ENCODE data around the gene ANKRD66.

Gene ANKRD66

DNA sequence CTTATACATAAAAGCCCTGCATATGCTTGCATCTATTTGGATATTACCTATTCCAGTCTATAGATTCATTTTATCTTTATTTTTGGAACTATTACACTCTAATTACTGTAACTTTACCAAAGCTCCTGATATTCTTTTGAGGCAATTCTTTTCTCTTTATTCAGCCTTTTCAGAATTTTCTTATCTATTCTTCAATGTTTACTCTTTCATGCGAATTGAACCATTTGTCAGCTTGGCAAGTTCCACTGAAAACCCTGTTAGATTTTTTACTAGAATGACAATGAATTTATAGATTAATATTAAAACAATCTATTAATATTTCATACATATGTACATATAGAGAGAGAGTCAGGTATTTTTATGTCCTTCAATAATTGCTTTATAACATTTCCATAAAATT lies 45.9 kb downstream of the ANKRD66 start:
- Mint-ChIP-seq H3K4me1 (ENCODE audit: low read depth) (no peaks in the 10 kb centered on the region), H3K27ac (no peak overlapping the region), H3K9me3 (no peaks in the 10 kb centered on the region), H3K27me3 (ENCODE audit: low read depth) (peaks cover 5% of the 10 kb centered on the region), H3K4me3 (no peak overlapping the region), H3K36me3 (ENCODE audit: low read depth) (no peaks in the 10 kb centered on the region)

DNA sequence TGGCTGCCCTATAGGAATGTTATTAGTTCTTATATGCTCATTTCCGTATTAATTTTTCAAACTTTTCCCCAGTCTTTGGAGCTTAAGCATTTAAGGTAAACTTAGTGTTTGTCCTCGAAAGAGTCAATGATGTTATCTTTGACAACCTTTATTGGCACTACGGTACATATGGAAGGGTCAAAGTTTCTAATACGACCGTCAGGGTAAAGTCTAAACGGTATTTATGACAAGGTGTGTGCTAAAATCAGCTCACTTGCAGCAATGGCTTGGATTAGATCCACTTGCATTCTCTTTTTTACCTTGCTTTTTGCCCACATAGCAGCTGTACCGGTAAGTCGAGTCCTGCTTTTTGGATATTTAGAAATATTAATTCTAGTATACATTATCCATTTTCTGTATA lies 46.4 kb downstream of the ANKRD66 start, which contains the start of gene MEP1A:
Gene MEP1A, plus strand, starts transcription at position 252 of the 400 bp plus-strand sequence. Its CDS starts 10 bp downstream, at position 262.
- Mint-ChIP-seq H3K4me1 (ENCODE audit: low read depth) (no peaks in the 10 kb centered on the region), H3K27ac (no peak within 1 kb of the TSS)

DNA sequence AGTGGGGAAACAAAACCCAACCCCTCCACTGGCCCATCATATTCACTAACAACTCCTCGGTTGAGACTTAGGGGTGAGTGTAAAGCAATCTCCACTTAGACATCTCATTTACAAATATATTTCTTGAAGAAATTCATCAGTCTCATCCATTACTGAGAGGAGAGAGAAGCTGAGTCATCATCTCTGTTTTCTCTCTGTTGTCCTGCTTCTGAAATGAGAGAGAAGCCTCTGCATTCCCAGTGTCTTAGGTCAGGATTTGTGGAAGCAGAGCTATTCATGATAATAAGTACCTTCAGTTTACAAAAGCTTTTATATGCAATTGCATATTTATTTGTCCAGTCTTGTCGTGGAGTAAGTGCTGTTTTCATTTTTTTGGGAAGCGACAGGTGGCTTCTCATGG lies 47.3 kb downstream of the ANKRD66 start:
- no peaks in the 10 kb centered on the region for H3K9me3 Mint-ChIP-seq
- no peaks in the 10 kb centered on the region for H3K4me1 Mint-ChIP-seq (ENCODE audit: low read depth)
- H3K36me3 Mint-ChIP-seq (ENCODE audit: low read depth), result no peaks in the 10 kb centered on the region
- H3K4me3 Mint-ChIP-seq, result no peak overlapping the region
- no peak overlapping the region for H3K27ac Mint-ChIP-seq
- no peaks in the 10 kb centered on the region for H3K27me3 Mint-ChIP-seq (ENCODE audit: low read depth)

More for the DNA sequence above, 46.4 kb downstream of the ANKRD66 start, which contains the start of gene MEP1A:
- no peaks in the 10 kb centered on the region for H3K27me3 Mint-ChIP-seq (ENCODE audit: low read depth)
- no peaks in the 10 kb centered on the region for H3K36me3 Mint-ChIP-seq (ENCODE audit: low read depth)
- no peaks in the 10 kb centered on the region for H3K9me3 Mint-ChIP-seq
- H3K4me3 Mint-ChIP-seq, result no peak within 1 kb of the TSS

DNA sequence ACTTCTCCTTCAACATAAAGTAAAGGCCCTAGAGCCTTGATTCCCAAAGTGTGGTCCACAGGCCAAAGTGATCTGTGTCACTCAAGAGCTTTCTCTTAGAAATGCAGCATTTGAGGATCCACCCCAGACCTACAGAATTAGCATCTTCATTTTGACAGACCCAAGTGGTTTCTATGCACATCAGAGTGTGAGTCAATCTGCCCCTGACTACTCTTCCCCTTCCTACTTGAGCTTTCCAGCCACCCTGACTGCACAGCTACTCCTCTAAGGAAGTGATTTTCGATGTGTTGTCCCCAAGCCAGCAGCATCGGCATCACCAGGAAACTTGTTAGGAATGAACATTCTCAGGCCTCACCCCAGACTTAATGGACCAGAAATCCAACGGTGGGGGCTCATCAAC lies 49.1 kb downstream of the ANKRD66 start:
- Mint-ChIP-seq H3K4me1 (ENCODE audit: low read depth) (no peaks in the 10 kb centered on the region), H3K4me3 (no peak overlapping the region), H3K27ac (no peak overlapping the region), H3K27me3 (ENCODE audit: low read depth) (no peaks in the 10 kb centered on the region), H3K36me3 (ENCODE audit: low read depth) (no peaks in the 10 kb centered on the region), H3K9me3 (no peaks in the 10 kb centered on the region)

DNA sequence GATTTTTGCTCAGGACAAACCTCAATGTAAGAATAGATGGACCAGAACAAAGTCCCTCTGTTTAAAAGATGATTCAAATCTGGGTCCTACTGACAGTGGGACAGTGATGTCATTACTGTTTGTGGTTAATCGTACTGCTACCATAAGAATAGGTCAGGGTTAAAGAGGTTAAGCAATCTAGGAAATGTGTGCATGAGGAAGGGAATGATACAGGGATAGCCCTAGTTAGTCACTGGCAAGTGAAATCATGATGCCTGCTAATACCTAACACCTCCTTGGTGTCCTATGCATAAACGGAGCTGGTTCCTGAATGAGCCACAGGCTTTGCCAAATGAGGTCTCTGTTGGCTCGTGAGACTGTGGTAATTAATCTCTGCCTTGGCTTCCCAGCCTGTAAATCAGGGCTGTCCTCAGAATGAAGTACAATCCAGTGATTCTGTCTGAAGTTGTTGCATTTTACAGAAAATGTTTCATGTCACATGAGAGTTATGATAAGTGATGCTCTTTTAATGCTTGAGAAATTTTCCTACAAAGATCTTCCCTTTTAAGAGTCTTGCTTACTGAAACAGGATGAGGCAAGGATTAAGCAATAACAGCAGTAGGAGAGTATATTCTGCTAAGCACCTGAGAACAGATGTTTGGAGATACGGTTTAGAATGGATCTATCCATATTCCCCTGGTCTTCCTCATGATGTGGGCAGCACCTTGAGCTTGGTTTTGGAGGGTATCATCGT lies 50.3 kb downstream of the ANKRD66 start:
- no peaks in the 10 kb centered on the region for H3K4me1 Mint-ChIP-seq (ENCODE audit: low read depth)
- no peaks in the 10 kb centered on the region for H3K36me3 Mint-ChIP-seq (ENCODE audit: low read depth)
- H3K9me3 Mint-ChIP-seq, result no peaks in the 10 kb centered on the region
- H3K27ac Mint-ChIP-seq, result no peak overlapping the region
- H3K4me3 Mint-ChIP-seq, result no peak overlapping the region
- no peaks in the 10 kb centered on the region for H3K27me3 Mint-ChIP-seq (ENCODE audit: low read depth)

DNA sequence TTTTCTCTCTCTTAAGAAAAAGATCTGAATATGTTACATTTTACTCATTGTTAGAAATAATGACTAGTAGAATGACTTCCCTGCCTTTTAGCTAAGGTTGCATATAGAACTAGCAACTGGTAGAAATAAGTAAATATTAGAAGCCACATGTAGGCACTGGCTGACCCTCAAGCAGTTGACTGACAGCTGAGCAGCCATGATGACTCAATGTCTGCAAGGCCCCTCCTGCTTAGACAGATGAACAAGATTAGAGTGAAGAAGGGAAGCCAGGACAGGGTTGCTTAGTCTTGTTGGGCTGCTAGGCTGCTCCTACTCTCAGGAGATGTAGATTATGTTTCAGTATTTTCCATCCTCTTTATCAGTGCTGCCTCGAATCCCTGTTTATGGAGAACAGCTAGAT lies 52.9 kb downstream of the ANKRD66 start:
- no peak overlapping the region for H3K4me3 Mint-ChIP-seq
- H3K27ac Mint-ChIP-seq, result no peak overlapping the region
- H3K27me3 Mint-ChIP-seq (ENCODE audit: low read depth), result no peaks in the 10 kb centered on the region
- no peaks in the 10 kb centered on the region for H3K36me3 Mint-ChIP-seq (ENCODE audit: low read depth)
- no peaks in the 10 kb centered on the region for H3K9me3 Mint-ChIP-seq
- no peaks in the 10 kb centered on the region for H3K4me1 Mint-ChIP-seq (ENCODE audit: low read depth)

DNA sequence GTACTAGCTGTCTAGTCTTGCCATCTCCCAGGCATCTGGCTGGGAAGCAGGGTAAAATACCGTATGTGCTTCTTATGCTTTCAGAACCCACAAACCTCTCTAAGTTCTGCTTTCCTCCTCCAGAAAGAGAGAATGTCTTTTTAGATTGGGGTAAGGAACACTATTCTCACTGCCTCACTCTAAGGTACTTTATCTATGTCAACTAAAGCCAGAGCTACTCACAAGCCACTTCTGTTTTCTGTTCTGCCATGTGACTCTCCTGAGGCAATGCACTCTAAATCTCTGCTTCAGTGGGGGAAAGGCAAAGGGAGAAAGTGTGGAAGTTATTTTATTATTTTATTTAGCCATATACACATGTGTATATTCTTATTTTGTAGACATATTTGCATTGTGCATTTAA lies 62.1 kb downstream of the ANKRD66 start:
- Mint-ChIP-seq H3K4me3 (no peak overlapping the region), H3K27ac (no peak overlapping the region), H3K4me1 (ENCODE audit: low read depth) (no peaks in the 10 kb centered on the region), H3K36me3 (ENCODE audit: low read depth) (no peaks in the 10 kb centered on the region), H3K9me3 (no peaks in the 10 kb centered on the region), H3K27me3 (ENCODE audit: low read depth) (peaks cover 5% of the 10 kb centered on the region)

Data from T-helper 1 cell treated with Interleukin-12 subunit alpha and Interleukin-12 subunit beta and Interleukin-4 antibody, amounts not matched to agents 30 μg/mL and 1 μg/mL, for 36 hours (primary cell).